HEK293 (cell line): Measurements from ENCODE around the gene ME3.
A peak's percentile ranks its signal among the peaks of the same experiment; 100 is the strongest.

Experiments used
- GLI2 ChIP-seq: fragments of 450-650 bp; formaldehyde crosslinking; IDR thresholded peaks from 2 replicates; pipeline ENCODE4; 2017; ENCODE audit warnings: missing biosample characterization, missing genetic modification characterization, low read depth, borderline replicate concordance
- SETDB1 ChIP-seq: IDR thresholded peaks from one replicate; pipeline ENCODE4 v1.6.1; 2017; ENCODE audit warnings: mild to moderate bottlenecking, low read length, moderate library complexity, mixed read lengths; ENCODE audit not compliant: insufficient read length
- ZBTB17 ChIP-seq: fragments of 450-650 bp; formaldehyde crosslinking; IDR thresholded peaks from 2 replicates; pipeline ENCODE4 v1.5.1; 2016; ENCODE audit warnings: missing biosample characterization, missing genetic modification characterization
- ZBTB7A ChIP-seq: fragments of 450-650 bp; formaldehyde crosslinking; IDR thresholded peaks from 2 replicates; pipeline ENCODE4 v1.5.1; 2016; ENCODE audit warnings: low read depth, missing biosample characterization, missing genetic modification characterization
- ZBTB8A ChIP-seq: fragments of 450-650 bp; formaldehyde crosslinking; IDR thresholded peaks from 2 replicates; pipeline ENCODE4 v1.5.1; 2016; ENCODE audit warnings: missing biosample characterization, missing genetic modification characterization
- ZEB2 ChIP-seq: fragments of 450-650 bp; formaldehyde crosslinking; IDR thresholded peaks from 2 replicates; pipeline ENCODE4 v1.5.1; 2016; ENCODE audit warnings: missing biosample characterization, missing genetic modification characterization
- ZFHX2 ChIP-seq: fragments of 450-650 bp; formaldehyde crosslinking; conservative IDR thresholded peaks from 2 replicates; pipeline ENCODE4 v1.5.1; 2016; ENCODE audit warnings: missing biosample characterization, missing genetic modification characterization
- ZNF133 ChIP-seq: fragments of 450-650 bp; formaldehyde crosslinking; IDR thresholded peaks from 2 replicates; pipeline ENCODE4 v1.5.1; 2016; ENCODE audit warnings: missing biosample characterization, missing genetic modification characterization
- ZNF174 ChIP-seq: fragments of 450-650 bp; formaldehyde crosslinking; IDR thresholded peaks from 2 replicates; pipeline ENCODE4 v1.5.0; 2017; ENCODE audit warnings: missing biosample characterization, mild to moderate bottlenecking, missing genetic modification characterization
- ZNF2 ChIP-seq: fragments of 450-650 bp; formaldehyde crosslinking; IDR thresholded peaks from 2 replicates; pipeline ENCODE4 v1.5.1; 2016; ENCODE audit warnings: missing biosample characterization, missing genetic modification characterization
- ZNF221 ChIP-seq: fragments of 450-650 bp; formaldehyde crosslinking; IDR thresholded peaks from 2 replicates; pipeline ENCODE4 v1.5.1; 2017; ENCODE audit warnings: missing biosample characterization, missing genetic modification characterization, borderline replicate concordance
- ZNF24 ChIP-seq: fragments of 450-650 bp; formaldehyde crosslinking; IDR thresholded peaks from 2 replicates; pipeline ENCODE4 v1.5.1; 2016; ENCODE audit warnings: missing biosample characterization, missing genetic modification characterization
- ZNF248 ChIP-seq: fragments of 450-650 bp; formaldehyde crosslinking; IDR thresholded peaks from 2 replicates; pipeline ENCODE4 v1.5.1; 2017; ENCODE audit warnings: missing biosample characterization, missing genetic modification characterization
- ZNF366 ChIP-seq: fragments of 450-650 bp; formaldehyde crosslinking; conservative IDR thresholded peaks from 2 replicates; pipeline ENCODE4 v1.5.1; 2016; ENCODE audit warnings: missing biosample characterization, missing genetic modification characterization
- ZNF514 ChIP-seq: fragments of 450-650 bp; formaldehyde crosslinking; IDR thresholded peaks from 2 replicates; pipeline ENCODE4 v1.5.1; 2016; ENCODE audit warnings: missing biosample characterization, missing genetic modification characterization
- ZNF549 ChIP-seq: fragments of 450-650 bp; IDR thresholded peaks from 2 replicates; pipeline ENCODE4 v1.5.1; 2018; ENCODE audit warnings: missing biosample characterization, missing genetic modification characterization, mild to moderate bottlenecking, inconsistent platforms, moderate library complexity
- ZNF585B ChIP-seq: fragments of 450-650 bp; formaldehyde crosslinking; IDR thresholded peaks from 2 replicates; pipeline ENCODE4 v1.5.1; 2016; ENCODE audit warnings: missing biosample characterization, missing genetic modification characterization
- ZNF600 ChIP-seq: fragments of 450-650 bp; formaldehyde crosslinking; IDR thresholded peaks from 2 replicates; pipeline ENCODE4 v1.5.1; 2016; ENCODE audit warnings: missing biosample characterization, missing genetic modification characterization
- ZNF654 ChIP-seq: fragments of 450-650 bp; formaldehyde crosslinking; IDR thresholded peaks from 2 replicates; pipeline ENCODE4 v1.5.1; 2016; ENCODE audit warnings: low read depth, missing biosample characterization, missing genetic modification characterization
- ZNF701 ChIP-seq: fragments of 450-650 bp; formaldehyde crosslinking; IDR thresholded peaks from 2 replicates; pipeline ENCODE4 v1.5.1; 2016; ENCODE audit warnings: missing biosample characterization, missing genetic modification characterization
- ZNF768 ChIP-seq: fragments of 450-650 bp; formaldehyde crosslinking; IDR thresholded peaks from 2 replicates; pipeline ENCODE4 v1.5.1; 2018; ENCODE audit warnings: missing biosample characterization, mild to moderate bottlenecking, missing genetic modification characterization
- ZNF792 ChIP-seq: fragments of 450-650 bp; formaldehyde crosslinking; IDR thresholded peaks from 2 replicates; pipeline ENCODE4 v1.5.1; 2016; ENCODE audit warnings: missing biosample characterization, missing genetic modification characterization
- ZSCAN30 ChIP-seq: fragments of 450-650 bp; IDR thresholded peaks from 2 replicates; pipeline ENCODE4 v1.5.1; 2018; ENCODE audit warnings: missing biosample characterization, mild to moderate bottlenecking, missing genetic modification characterization, moderate library complexity
- ZXDB ChIP-seq: fragments of 450-650 bp; formaldehyde crosslinking; IDR thresholded peaks from 2 replicates; pipeline ENCODE4 v1.5.1; 2016; ENCODE audit warnings: missing biosample characterization, missing genetic modification characterization
- TF ChIP-seq, protein P1 (sequence below): fragments of 450-650 bp; formaldehyde crosslinking; IDR thresholded peaks from 2 replicates; pipeline ENCODE4 v1.5.1; 2016; ENCODE audit warnings: missing biosample characterization, missing genetic modification characterization
- TF ChIP-seq, protein P2 (sequence below): fragments of 450-650 bp; formaldehyde crosslinking; IDR thresholded peaks from 2 replicates; pipeline ENCODE4; 2016; ENCODE audit warnings: missing biosample characterization, missing genetic modification characterization
- TF ChIP-seq, protein P3 (sequence below): fragments of 450-650 bp; formaldehyde crosslinking; IDR thresholded peaks from 2 replicates; pipeline ENCODE4 v1.5.1; 2016; ENCODE audit warnings: missing biosample characterization, missing genetic modification characterization
- TF ChIP-seq, protein P4 (sequence below): fragments of 450-650 bp; formaldehyde crosslinking; IDR thresholded peaks from 2 replicates; pipeline ENCODE4 v1.5.1; 2017; ENCODE audit warnings: missing biosample characterization, mild to moderate bottlenecking, missing genetic modification characterization, moderate library complexity
- TF ChIP-seq, protein P5 (sequence below): fragments of 450-650 bp; formaldehyde crosslinking; IDR thresholded peaks from 2 replicates; pipeline ENCODE4 v1.5.1; 2016; ENCODE audit warnings: missing biosample characterization, missing genetic modification characterization
- TF ChIP-seq, protein P6 (sequence below): fragments of 450-650 bp; formaldehyde crosslinking; IDR thresholded peaks from 2 replicates; pipeline ENCODE4 v1.5.1; 2016; ENCODE audit warnings: missing biosample characterization, missing genetic modification characterization

ME3 gene

DNA sequence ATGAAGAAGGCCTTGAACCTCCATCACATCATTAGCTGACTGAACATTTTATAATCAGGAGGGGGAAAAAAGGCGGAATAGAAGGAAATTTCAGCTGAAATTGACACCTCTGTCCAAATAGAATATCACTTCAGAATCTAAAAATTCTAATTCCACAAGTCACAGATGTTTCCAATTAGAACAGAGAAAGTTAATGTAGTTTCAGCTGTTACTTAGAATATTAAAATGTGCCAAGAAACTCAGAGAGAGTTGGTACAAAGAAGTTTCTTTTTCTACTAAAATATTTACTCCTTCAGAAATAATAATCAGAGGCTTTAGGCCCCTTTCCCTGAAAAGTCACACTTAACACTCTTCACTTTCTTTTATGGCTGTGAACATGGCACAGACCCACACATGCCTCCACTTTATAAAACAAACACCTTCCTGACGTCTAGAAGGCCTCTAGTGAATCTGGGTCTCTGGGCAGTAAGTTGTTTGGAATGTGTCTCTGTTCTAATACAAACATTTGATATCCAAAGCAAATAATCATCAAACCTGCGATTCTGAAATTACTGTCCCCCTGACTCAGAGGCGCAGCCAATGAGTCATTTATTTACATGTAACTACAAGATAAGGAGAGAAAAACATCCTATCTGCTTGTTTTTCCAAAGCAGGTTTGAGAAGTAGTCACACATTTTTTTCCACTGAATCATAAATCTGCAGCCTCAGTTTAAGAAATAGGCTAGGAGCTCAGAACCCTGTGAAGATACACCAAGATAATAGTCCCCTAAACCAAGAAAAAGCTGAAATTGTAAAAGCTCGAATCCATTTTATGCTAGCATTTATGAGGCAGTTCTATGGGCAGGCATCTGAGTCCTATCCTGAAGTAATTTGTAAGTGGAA is 148.4 kb downstream of the ME3 start (continued):
- TF ChIP-seq ZNF654 (peak; percentile 12; the same call in 1 of the 2 replicates), ZNF24 (tag by site-specific recombination) (peak; percentile 77; the same call in 1 of the 2 replicates), ZNF366 (peak; percentile 89), GLI2 (tag by site-specific recombination) (peak; percentile 82; the same call in 1 of the 2 replicates), ZEB2 (tag by site-specific recombination) (peak; percentile 80), ZSCAN30 (tag by site-specific recombination) (no peak), ZNF585B (no peak), ZNF248 (tag by site-specific recombination) (no peak), ZBTB17 (tag by site-specific recombination) (peak; percentile 49), SETDB1 (no peak), ZNF600 (tag by site-specific recombination) (no peak), ZNF514 (tag by site-specific recombination) (no peak), ZNF174 (tag by site-specific recombination) (no peak), ZBTB8A (tag by site-specific recombination) (no peak), ZNF549 (tag by site-specific recombination) (no peak), ZNF2 (tag by site-specific recombination) (no peak), ZNF701 (tag by site-specific recombination) (no peak), ZNF792 (tag by site-specific recombination) (no peak), ZNF768 (0 out of 2 replicates have a peak, but pooled peaks have one; percentile 11), ZNF221 (tag by site-specific recombination) (no peak), ZNF133 (tag by site-specific recombination) (no peak), ZFHX2 (tag by site-specific recombination) (no peak), ZBTB7A (tag by site-specific recombination) (no peak), ZXDB (tag by site-specific recombination) (peak; percentile 92)
- TF ChIP-seq, protein P1, sequence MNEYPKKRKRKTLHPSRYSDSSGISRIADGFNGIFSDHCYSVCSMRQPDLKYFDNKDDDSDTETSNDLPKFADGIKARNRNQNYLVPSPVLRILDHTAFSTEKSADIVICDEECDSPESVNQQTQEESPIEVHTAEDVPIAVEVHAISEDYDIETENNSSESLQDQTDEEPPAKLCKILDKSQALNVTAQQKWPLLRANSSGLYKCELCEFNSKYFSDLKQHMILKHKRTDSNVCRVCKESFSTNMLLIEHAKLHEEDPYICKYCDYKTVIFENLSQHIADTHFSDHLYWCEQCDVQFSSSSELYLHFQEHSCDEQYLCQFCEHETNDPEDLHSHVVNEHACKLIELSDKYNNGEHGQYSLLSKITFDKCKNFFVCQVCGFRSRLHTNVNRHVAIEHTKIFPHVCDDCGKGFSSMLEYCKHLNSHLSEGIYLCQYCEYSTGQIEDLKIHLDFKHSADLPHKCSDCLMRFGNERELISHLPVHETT (tag by site-specific recombination) = peak; percentile 90
- TF ChIP-seq, protein P2, sequence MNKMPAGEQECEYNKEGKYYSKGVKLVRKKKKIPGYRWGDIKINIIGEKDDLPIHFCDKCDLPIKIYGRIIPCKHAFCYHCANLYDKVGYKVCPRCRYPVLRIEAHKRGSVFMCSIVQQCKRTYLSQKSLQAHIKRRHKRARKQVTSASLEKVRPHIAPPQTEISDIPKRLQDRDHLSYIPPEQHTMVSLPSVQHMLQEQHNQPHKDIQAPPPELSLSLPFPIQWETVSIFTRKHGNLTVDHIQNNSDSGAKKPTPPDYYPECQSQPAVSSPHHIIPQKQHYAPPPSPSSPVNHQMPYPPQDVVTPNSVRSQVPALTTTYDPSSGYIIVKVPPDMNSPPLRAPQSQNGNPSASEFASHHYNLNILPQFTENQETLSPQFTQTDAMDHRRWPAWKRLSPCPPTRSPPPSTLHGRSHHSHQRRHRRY (tag by site-specific recombination) = no peak
- TF ChIP-seq, protein P3, sequence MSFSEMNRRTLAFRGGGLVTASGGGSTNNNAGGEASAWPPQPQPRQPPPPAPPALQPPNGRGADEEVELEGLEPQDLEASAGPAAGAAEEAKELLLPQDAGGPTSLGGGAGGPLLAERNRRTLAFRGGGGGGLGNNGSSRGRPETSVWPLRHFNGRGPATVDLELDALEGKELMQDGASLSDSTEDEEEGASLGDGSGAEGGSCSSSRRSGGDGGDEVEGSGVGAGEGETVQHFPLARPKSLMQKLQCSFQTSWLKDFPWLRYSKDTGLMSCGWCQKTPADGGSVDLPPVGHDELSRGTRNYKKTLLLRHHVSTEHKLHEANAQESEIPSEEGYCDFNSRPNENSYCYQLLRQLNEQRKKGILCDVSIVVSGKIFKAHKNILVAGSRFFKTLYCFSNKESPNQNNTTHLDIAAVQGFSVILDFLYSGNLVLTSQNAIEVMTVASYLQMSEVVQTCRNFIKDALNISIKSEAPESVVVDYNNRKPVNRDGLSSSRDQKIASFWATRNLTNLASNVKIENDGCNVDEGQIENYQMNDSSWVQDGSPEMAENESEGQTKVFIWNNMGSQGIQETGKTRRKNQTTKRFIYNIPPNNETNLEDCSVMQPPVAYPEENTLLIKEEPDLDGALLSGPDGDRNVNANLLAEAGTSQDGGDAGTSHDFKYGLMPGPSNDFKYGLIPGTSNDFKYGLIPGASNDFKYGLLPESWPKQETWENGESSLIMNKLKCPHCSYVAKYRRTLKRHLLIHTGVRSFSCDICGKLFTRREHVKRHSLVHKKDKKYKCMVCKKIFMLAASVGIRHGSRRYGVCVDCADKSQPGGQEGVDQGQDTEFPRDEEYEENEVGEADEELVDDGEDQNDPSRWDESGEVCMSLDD = no peak
- TF ChIP-seq, protein P4, sequence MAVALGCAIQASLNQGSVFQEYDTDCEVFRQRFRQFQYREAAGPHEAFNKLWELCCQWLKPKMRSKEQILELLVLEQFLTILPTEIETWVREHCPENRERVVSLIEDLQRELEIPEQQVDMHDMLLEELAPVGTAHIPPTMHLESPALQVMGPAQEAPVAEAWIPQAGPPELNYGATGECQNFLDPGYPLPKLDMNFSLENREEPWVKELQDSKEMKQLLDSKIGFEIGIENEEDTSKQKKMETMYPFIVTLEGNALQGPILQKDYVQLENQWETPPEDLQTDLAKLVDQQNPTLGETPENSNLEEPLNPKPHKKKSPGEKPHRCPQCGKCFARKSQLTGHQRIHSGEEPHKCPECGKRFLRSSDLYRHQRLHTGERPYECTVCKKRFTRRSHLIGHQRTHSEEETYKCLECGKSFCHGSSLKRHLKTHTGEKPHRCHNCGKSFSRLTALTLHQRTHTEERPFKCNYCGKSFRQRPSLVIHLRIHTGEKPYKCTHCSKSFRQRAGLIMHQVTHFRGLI (tag by site-specific recombination) = peak; percentile 29; the same call in 1 of the 2 replicates
- TF ChIP-seq, protein P5, sequence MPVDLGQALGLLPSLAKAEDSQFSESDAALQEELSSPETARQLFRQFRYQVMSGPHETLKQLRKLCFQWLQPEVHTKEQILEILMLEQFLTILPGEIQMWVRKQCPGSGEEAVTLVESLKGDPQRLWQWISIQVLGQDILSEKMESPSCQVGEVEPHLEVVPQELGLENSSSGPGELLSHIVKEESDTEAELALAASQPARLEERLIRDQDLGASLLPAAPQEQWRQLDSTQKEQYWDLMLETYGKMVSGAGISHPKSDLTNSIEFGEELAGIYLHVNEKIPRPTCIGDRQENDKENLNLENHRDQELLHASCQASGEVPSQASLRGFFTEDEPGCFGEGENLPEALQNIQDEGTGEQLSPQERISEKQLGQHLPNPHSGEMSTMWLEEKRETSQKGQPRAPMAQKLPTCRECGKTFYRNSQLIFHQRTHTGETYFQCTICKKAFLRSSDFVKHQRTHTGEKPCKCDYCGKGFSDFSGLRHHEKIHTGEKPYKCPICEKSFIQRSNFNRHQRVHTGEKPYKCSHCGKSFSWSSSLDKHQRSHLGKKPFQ (tag by site-specific recombination) = no peak
- TF ChIP-seq, protein P6, sequence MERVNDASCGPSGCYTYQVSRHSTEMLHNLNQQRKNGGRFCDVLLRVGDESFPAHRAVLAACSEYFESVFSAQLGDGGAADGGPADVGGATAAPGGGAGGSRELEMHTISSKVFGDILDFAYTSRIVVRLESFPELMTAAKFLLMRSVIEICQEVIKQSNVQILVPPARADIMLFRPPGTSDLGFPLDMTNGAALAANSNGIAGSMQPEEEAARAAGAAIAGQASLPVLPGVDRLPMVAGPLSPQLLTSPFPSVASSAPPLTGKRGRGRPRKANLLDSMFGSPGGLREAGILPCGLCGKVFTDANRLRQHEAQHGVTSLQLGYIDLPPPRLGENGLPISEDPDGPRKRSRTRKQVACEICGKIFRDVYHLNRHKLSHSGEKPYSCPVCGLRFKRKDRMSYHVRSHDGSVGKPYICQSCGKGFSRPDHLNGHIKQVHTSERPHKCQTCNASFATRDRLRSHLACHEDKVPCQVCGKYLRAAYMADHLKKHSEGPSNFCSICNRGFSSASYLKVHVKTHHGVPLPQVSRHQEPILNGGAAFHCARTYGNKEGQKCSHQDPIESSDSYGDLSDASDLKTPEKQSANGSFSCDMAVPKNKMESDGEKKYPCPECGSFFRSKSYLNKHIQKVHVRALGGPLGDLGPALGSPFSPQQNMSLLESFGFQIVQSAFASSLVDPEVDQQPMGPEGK = no peak
